Stimulated activated CD4-positive, alpha-beta T cell treated with anti-CD3 and anti-CD28 coated beads, Interleukin-12 subunit alpha, Interleukin-12 subunit beta, amount 100 ng/mL, for 48 hours (primary cell): ENCODE data around the gene NUDT22.

ENCODE experiments used
- DNase-seq, 3 donors: peaks; one replicate each; pipeline ENCODE4 v3.0.0-alpha.2; 2020; ENCODE audit warnings: low read depth in 2 of 3, low spot score in 1 of 3

NUDT22 gene

DNA sequence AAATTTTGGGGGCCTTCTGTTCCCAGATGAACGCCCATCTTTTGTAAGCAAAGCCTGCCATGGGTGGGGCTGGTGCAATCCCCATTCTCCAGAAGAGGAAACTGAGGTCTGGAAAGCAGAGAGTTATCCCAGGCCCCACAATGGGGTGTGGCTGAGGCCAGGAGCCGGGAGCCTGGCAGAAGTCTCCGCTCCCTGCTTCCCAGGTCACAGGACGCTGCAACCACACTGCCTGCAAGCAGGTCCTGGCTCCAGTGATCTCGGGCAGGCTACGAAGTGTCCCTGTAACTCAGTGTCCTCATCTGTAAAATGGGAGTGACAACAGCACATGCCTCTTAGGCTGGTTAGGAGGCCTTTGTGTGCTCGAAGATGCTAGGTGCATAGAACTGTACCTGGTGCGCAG, 27.0 kb downstream of the NUDT22 start:
- DNase-seq, result no peak

DNA sequence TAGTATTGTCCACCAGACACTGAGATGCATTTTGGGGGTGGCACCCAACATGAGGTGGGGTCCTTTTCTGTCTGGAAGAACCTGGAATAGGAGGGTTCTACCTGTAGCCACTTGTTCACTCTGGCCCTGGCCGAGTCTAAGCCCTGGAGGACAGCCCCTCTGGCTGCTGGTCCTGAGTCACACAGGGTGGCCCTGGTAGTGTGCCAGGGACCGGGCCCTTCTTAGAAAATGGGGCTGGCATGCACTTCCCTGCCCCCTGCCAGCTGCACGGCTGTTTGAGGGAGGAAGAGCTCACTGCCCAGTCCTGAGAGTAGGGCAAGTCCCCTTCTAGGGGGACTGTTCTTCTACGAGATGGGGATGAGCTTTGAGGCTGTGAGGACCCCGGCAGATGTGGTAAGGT, 27.4 kb downstream of the NUDT22 start:
- DNase-seq, result no peak

GRCh38 chr11:64254326-64254725, 28.3 kb downstream of the NUDT22 start:
- no peak for DNase-seq

GRCh38 chr11:64255135-64256128, 29.4 kb downstream of the NUDT22 start:
- no peak for DNase-seq

DNA sequence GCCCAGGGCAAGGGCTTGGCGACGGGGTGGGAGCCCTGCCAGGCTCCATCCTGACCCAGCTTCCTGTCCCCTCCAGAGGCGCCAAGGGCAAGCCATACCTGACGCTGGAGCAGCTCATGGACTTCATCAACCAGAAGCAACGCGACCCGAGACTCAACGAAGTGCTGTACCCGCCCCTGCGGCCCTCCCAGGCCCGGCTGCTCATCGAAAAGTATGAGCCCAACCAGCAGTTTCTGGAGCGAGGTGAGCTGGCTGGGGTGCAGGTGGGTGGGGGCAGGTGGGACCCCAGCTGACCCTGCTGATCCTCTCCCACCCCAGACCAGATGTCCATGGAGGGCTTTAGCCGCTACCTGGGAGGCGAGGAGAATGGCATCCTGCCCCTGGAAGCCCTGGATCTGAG, 30.2 kb downstream of the NUDT22 start:
- no peak for DNase-seq

DNA sequence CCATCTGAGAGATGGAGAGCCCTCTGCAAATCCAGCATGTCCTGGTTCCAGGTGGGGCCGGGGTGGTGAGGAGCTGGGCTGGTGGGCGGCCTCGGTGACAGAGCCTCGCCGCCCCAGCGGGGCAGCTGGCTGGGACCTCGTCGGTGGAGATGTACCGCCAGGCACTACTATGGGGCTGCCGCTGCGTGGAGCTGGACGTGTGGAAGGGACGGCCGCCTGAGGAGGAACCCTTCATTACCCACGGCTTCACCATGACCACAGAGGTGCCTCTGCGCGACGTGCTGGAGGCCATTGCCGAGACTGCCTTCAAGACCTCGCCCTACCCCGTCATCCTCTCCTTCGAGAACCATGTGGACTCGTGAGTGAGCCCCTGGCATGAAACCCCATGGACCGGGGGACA, 32.3 kb downstream of the NUDT22 start:
- DNase-seq, result no peak

DNA sequence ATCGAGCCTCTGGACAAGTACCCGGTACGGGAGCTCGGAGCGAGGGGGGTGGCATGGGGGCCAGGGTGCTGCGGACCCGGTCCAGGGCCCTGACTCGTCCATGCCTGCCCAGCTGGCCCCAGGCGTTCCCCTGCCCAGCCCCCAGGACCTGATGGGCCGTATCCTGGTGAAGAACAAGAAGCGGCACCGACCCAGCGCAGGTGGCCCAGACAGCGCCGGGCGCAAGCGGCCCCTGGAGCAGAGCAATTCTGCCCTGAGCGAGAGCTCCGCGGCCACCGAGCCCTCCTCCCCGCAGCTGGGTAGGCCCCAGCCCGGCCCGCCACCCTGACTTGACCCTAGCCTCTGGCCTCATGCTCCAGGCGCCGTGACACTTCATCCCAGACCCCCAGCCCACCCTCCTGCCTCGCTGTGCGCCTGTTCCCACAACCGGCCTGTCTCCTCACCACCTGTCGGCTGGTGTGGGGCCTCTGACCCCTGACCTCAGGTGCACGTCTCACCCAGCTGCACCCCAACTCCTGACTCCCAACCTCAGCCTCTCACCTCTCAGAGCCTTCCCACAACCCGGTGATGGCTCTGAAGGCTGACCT, 33.0 kb downstream of the NUDT22 start:
- DNase-seq, result no peak

GRCh38 chr11:64259533-64260067, 33.5 kb downstream of the NUDT22 start:
- DNase-seq, result no peak

- no peak for DNase-seq
These were observed 34.2 kb downstream of the NUDT22 start for GRCh38 chr11:64260147-64260708.

DNA sequence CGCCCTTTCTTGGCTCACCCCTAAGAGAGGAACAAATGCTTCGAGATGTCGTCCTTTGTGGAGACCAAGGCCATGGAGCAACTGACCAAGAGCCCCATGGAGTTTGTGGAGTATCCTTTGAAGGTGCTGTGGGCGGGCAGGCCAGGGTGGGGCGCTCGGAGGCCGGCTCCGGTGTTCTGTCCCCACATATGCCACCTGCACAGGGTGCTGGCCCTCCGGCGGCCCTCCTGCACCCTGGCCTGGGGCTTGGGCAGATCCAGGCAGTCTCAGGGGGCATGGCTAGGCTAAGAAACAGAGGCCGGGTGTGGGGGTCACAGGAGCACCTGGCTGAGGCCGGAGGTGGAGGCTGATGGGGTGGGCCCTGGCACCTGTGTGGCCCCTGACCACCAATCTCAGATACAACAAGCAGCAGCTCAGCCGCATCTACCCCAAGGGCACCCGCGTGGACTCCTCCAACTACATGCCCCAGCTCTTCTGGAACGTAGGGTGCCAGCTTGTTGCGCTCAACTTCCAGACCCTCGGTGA, 35.5 kb downstream of the NUDT22 start:
- DNase-seq, result no peak

DNA sequence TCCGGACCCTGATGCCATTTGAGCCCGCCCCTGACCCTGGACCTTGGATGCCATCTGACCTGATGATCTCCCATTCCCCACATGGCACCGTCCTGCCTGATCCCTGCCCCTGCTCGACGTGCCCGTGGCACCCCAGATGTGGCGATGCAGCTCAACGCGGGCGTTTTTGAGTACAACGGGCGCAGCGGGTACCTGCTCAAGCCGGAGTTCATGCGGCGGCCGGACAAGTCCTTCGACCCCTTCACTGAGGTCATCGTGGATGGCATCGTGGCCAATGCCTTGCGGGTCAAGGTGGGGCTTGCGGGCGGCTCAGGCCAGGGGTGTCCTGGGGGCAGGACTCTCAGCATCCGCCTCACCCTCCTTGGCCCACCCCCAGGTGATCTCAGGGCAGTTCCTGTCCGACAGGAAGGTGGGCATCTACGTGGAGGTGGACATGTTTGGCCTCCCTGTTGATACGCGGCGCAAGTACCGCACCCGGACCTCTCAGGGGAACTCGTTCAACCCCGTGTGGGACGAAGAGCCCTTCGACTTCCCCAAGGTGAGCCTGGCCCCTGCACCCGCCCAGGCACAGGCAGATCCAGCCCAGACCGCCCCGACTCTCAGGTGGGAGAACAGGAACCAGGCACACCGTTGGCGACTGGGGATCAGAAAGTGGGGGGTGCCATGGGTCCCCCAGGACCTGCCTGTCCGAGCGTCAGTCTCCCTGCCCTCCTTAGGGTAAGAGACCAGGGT, 36.4 kb downstream of the NUDT22 start:
- DNase-seq, result no peak

DNA sequence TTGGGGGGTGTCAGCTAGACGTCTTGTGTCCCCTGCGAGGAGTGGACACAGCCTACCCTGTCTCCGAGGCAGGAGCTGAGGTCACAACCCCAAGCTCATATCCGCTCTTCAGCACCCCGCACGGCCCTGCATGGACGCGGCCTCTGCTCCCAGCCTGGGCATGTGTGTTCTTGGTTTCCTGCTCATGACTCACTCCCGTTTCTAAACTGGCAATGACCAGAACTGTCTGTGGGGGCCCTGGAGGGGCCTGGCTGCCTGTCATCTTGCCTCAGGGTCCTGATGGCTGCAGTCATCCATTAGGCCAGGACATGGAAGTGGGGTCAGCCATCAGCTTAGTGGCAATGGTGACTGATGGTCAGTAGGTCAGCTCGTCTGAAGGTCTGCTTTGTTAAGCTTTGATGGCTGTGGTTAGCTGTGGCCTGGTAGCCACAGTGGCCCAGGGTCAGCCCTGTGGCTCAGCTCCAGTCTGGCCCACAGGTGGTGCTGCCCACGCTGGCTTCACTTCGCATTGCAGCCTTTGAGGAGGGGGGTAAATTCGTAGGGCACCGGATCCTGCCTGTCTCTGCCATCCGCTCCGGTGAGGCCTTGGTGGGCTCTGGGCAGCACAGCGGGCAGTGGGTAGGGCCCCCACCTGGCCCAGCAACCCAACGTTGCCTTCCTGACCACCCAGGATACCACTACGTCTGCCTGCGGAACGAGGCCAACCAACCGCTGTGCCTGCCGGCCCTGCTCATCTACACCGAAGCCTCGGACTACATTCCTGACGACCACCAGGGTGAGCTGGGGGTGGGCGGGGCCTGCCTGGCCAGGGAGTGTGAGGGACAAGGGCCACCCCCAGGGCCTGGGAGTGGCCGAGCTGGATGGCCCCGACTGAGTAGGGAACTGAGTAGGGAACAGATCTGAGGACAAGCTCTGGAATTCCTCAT, 37.2 kb downstream of the NUDT22 start:
- DNase-seq, result no peak

DNA sequence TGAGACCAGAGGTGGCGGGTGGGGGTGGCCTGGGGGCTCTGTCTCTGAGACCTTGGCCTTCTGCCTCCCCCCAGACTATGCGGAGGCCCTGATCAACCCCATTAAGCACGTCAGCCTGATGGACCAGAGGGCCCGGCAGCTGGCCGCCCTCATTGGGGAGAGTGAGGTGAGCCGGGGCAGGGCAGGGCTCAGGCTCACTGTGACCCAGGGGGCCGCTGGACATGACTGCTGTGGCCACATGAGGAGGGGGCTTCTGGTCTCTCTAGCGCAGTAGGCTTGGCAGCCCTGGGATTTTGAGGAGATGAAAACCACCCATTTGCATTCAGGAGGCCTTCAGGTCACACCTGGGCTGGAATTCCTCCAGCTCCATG, 37.9 kb downstream of the NUDT22 start:
- no peak for DNase-seq

GRCh38 chr11:64264371-64264852, 38.3 kb downstream of the NUDT22 start:
- DNase-seq, result no peak

- DNase-seq, result no peak
These were observed 39.4 kb downstream of the NUDT22 start for GRCh38 chr11:64265176-64266160.

DNA sequence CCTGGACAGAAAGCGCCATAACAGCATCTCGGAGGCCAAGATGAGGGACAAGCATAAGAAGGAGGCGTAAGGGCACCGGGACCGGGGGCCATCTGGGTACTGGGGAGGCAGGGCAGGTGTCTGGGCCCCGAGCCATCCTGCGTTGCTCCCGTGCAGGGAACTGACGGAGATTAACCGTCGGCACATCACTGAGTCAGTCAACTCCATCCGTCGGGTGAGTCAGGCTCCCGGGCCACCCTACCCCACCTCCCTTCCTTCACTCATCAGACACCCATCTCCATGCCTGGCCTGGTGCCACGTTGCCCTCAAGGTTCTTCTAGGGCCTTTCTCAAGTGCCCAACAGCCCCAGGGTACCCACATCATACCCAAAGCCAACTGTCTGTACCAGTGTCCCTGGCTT, 40.3 kb downstream of the NUDT22 start:
- no peak for DNase-seq

GRCh38 chr11:64267207-64267945, 41.3 kb downstream of the NUDT22 start:
- DNase-seq, result no peak
